Hepatocyte (in vitro differentiated cells): Measurements from ENCODE around the gene TNS3.

Source experiments
- CTCF ChIP-seq: fragments of 200-600 bp; sonication (generic); IDR thresholded peaks from 2 replicates; pipeline ENCODE4 v1.5.1; 2016; ENCODE audit warnings: antibody characterized with exemption, mild to moderate bottlenecking; ENCODE audit not compliant: poor library complexity
- EZH2 ChIP-seq: fragments of 200-600 bp; sonication (generic); IDR thresholded peaks from 2 replicates; pipeline ENCODE4 v1.6.1; 2016; ENCODE audit warnings: antibody characterized with exemption, mild to moderate bottlenecking, borderline replicate concordance

GRCh38 chr7:47508389-47509380 is 73.2 kb downstream of the TNS3 start:
- TF ChIP-seq CTCF: no peak
- TF ChIP-seq EZH2: no peak
